Measurements from ENCODE around the gene FAM110C.
"Not testable (repeated sequence)": the region's sequence is repeated elsewhere in the genome, so short reads cannot be mapped to it uniquely, and the experiment has no call there.

FAM110C gene
- total RNA-seq: 0 to 2.4 (median 0) reads per million in 17 experiments

- DNase-seq: no peak
Measured at GRCh38 chr2:46471-47345, at the start of gene FAM110C. Gene FAM110C (minus strand): TSS chr2:46505. CDS start chr2:46385, 120 bp downstream.

- no peak for DNase-seq
Measured at GRCh38 chr2:92326-92725, 46.0 kb upstream of the FAM110C start.

- no peak for DNase-seq
Measured at GRCh38 chr2:90645-91312, 44.5 kb upstream of the FAM110C start.

- no peak for DNase-seq
Measured at GRCh38 chr2:85761-86160, 39.5 kb upstream of the FAM110C start.

GRCh38 chr2:84121-84520 is 37.8 kb upstream of the FAM110C start:
- DNase-seq: no peak

GRCh38 chr2:80971-81736 is 34.8 kb upstream of the FAM110C start:
- no peak for DNase-seq

GRCh38 chr2:80378-80777 is 34.1 kb upstream of the FAM110C start:
- DNase-seq: no peak

- no peak for DNase-seq
Measured at GRCh38 chr2:71309-72035, 25.2 kb upstream of the FAM110C start.

- DNase-seq: no peak
Measured at GRCh38 chr2:69366-70344, 23.4 kb upstream of the FAM110C start.

GRCh38 chr2:68637-69036 is 22.3 kb upstream of the FAM110C start:
- DNase-seq: not testable (repeated sequence)

- DNase-seq: no peak
Measured at GRCh38 chr2:66853-67252, 20.5 kb upstream of the FAM110C start.

- no peak for DNase-seq
Measured at GRCh38 chr2:65121-65520, 18.8 kb upstream of the FAM110C start.

- no peak for DNase-seq
Measured at GRCh38 chr2:55587-56448, 9.5 kb upstream of the FAM110C start.

GRCh38 chr2:51613-52012 is 5.3 kb upstream of the FAM110C start:
- no peak for DNase-seq

GRCh38 chr2:47737-48136 is 1.4 kb upstream of the FAM110C start:
- DNase-seq: no peak

- no peak for DNase-seq
Measured at GRCh38 chr2:47346-47725, 1.0 kb upstream of the FAM110C start.

- no peak for DNase-seq
Measured at GRCh38 chr2:46131-46470, 204 bp downstream of the FAM110C start.

GRCh38 chr2:45342-46130 is 769 bp downstream of the FAM110C start:
- no peak for DNase-seq

GRCh38 chr2:44748-45341 is 1.5 kb downstream of the FAM110C start:
- DNase-seq: no peak
